A549 (cell line): ENCODE results near the gene BICD2. TPM values are rescaled to one million over a fixed set of nuclear protein-coding genes. Genes with fewer than 3 reads are reported as not detected.

ENCODE experiments used
- ATAC-seq, 2 experiments: fragments of 200-7000 bp in 1 of 2; fragments of >200 bp in 1 of 2; cut with Nextera tagmentation in 1 of 2; cut with Tn5 transposase in 1 of 2; 3 replicates each; pipeline versions ENCODE4 v1.8.0 to v1.9.1; 2018 to 2020; ENCODE audit warnings: mild to moderate bottlenecking in 1 of 2, moderate library complexity in 1 of 2
- CTCF ChIA-PET: fragments of 300-600 bp; sonication (Branson Sonifier 250); formaldehyde crosslinking; extraction: SDS; loops from one replicate; lab custom pipeline; 2021; ENCODE audit warnings: antibody characterized with exemption, inconsistent platforms; lab: Yijun Ruan, JAX
- POLR2A ChIA-PET: fragments of 350-600 bp; formaldehyde crosslinking; extraction: SDS; loops from one replicate; lab custom pipeline; 2021; ENCODE audit warnings: antibody characterized with exemption, inconsistent platforms; lab: Yijun Ruan, JAX
- DNase-seq, 2 experiments: peaks; one replicate each; pipeline versions ENCODE4 v3.0.0 to v3.0.0-alpha.2; 2011 to 2016; ENCODE audit warnings: low read depth in 1 of 2, low spot score in 1 of 2
- FAIRE-seq: peaks from 2 replicates; lab custom pipeline; 2011; peaks lifted over from hg19 to GRCh38; lab: Jason Lieb, UNC
- H3K27ac ChIP-seq, 2 experiments: fragments of >200 bp; sonication (Bioruptor Twin); formaldehyde crosslinking; 3 replicates each; pipeline ENCODE4 v1.5.1; 2016 to 2017
- H3K4me1 ChIP-seq: fragments of >200 bp; sonication (Bioruptor Twin); formaldehyde crosslinking; 3 replicates; pipeline ENCODE4 v1.6.1; 2016
- H3K4me2 ChIP-seq: fragments of >200 bp; sonication (Bioruptor Twin); formaldehyde crosslinking; 3 replicates; pipeline ENCODE4 v1.6.1; 2016
- H3K4me3 ChIP-seq: fragments of >200 bp; sonication (Bioruptor Twin); formaldehyde crosslinking; 3 replicates; pipeline ENCODE4 v1.5.1; 2016
- H3K9me3 ChIP-seq: fragments of >200 bp; sonication (Bioruptor Twin); formaldehyde crosslinking; 3 replicates; pipeline ENCODE4 v1.6.1; 2016
- CBX8 ChIP-seq: fragments of 200-600 bp; sonication (generic); IDR thresholded peaks from 2 replicates; pipeline ENCODE4 v1.6.1; 2016
- CTCF ChIP-seq: fragments of >200 bp; sonication (Bioruptor Twin); formaldehyde crosslinking; IDR thresholded peaks from 3 replicates; pipeline ENCODE4 v1.5.1; 2016
- EP300 ChIP-seq, 2 experiments: fragments of >200 bp; sonication (Bioruptor Twin); formaldehyde crosslinking; IDR thresholded peaks; 2 replicates in 1 of 2; 3 replicates in 1 of 2; pipeline ENCODE4 v1.6.1; 2016 to 2017
- FOXS1 ChIP-seq: fragments of 250-450 bp; sonication (Bioruptor Pico); IDR thresholded peaks from 2 replicates; pipeline ENCODE4 v1.5.0; 2020; ENCODE audit warnings: mild to moderate bottlenecking, moderate library complexity
- HOXA7 ChIP-seq: fragments of 250-450 bp; sonication (Bioruptor Pico); IDR thresholded peaks from 2 replicates; pipeline ENCODE4 v1.5.0; 2020; ENCODE audit warnings: mild to moderate bottlenecking, moderate library complexity
- HOXB5 ChIP-seq: fragments of 250-450 bp; sonication (Bioruptor Pico); IDR thresholded peaks from 2 replicates; pipeline ENCODE4 v1.5.0; 2020; ENCODE audit warnings: mild to moderate bottlenecking, moderate library complexity
- MAFK ChIP-seq: fragments of 450-650 bp; IDR thresholded peaks from 2 replicates; pipeline ENCODE4 v1.6.1; 2014; ENCODE audit not compliant: partially characterized antibody
- MYC ChIP-seq: IDR thresholded peaks from 2 replicates; pipeline ENCODE4 v1.6.1; 2012; ENCODE audit warnings: mild to moderate bottlenecking, inconsistent platforms, low read length, improper control_type of control experiment, borderline replicate concordance
- NFE2L2 ChIP-seq: fragments of 150-350 bp; conservative IDR thresholded peaks from 2 replicates; pipeline ENCODE4 v1.6.1; 2014; ENCODE audit warnings: low read length
- NR3C1 ChIP-seq: fragments of >200 bp; sonication (Bioruptor Twin); formaldehyde crosslinking; IDR thresholded peaks from 3 replicates; pipeline ENCODE4 v1.6.1; 2017
- SMC3 ChIP-seq: fragments of >200 bp; sonication (Bioruptor Twin); formaldehyde crosslinking; IDR thresholded peaks from 3 replicates; pipeline ENCODE4 v1.6.1; 2018; ENCODE audit warnings: inconsistent platforms
- SREBF2 ChIP-seq: fragments of 450-650 bp; IDR thresholded peaks from 2 replicates; pipeline ENCODE4 v1.6.1; 2014; ENCODE audit warnings: mild to moderate bottlenecking, moderate library complexity
- TP53 ChIP-seq: fragments of 250-450 bp; sonication (Bioruptor Pico); IDR thresholded peaks from 2 replicates; pipeline ENCODE4 v1.5.0; 2021; ENCODE audit warnings: mild to moderate bottlenecking, moderate library complexity
- ZC3H11A ChIP-seq: fragments of 450-650 bp; IDR thresholded peaks from 2 replicates; pipeline ENCODE4 v1.6.1; 2014; ENCODE audit warnings: antibody characterized with exemption, mild to moderate bottlenecking
- WGBS: methylation state at CpG from one replicate; pipeline ENCODE4 v1.1.6; 2017; ENCODE audit errors: missing lambda C conversion rate; 5-methylcytosine and 5-hydroxymethylcytosine counted together
- polyA plus RNA-seq, 4 experiments: library from polyadenylated mRNA; depleted of rRNA in 3 of 4; stranded (reverse); fragments of >200 nt; fragmentation: RNase III in 1 of 4; extraction: RNeasy Plus Mini Kit Qiagen cat#74134 plus additional on column Dnase treatment in 1 of 4; gene quantifications; 2 replicates in 3 of 4; 3 replicates in 1 of 4; pipeline ENCODE4 v1.2.3, GENCODE V29; 2011 to 2017
- TF ChIP-seq, protein P1 (sequence below): fragments of 450-650 bp; IDR thresholded peaks from 2 replicates; pipeline ENCODE4 v1.6.1; 2014; ENCODE audit warnings: antibody characterized with exemption
- TF ChIP-seq, protein P2 (sequence below): IDR thresholded peaks from 2 replicates; pipeline ENCODE4 v1.6.1; 2012

BICD2 gene
- polyA plus RNA-seq, 2 of the 4 experiments (the other 2 are of a cell fraction) = 10.2 to 26.1 TPM

- TF ChIP-seq CTCF = no peak
- TF ChIP-seq EP300 (IDR thresholded peaks at IDR 0.05) = no peak
- TF ChIP-seq HOXB5 (CRISPR knock-in tag) = no peak
- no peak for TF ChIP-seq TP53
- TF ChIP-seq ZC3H11A = no peak
- TF ChIP-seq MAFK = no peak
- no peak for TF ChIP-seq NR3C1
Measured at GRCh38 chr9:92762781-92763708, 1.6 kb downstream of the BICD2 start (continued).

DNA sequence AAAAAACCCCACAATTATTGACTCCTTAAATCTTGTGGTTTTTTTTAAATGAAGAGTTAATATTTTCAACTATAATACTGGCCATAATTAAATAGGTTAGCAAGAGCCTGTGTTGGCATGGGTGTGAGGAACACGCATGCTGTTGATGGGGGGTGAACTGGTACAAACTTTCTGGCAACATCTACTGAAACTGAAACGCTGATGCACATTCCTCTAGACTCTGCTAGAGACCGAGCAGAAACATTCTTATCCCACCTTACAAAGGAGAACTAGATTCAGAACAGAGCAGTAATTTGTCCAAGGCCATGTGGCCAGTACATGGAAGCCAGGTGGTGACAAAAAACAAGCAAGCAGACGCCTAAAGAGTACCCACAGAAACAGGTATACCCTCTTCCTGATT lies 2.4 kb downstream of the BICD2 start:
- FAIRE-seq (no peak), DNase-seq (no peak), ATAC-seq (no peak)
- Histone ChIP-seq H3K4me1 (peaks cover 18% of the 10 kb centered on the region), H3K27ac (no peak overlapping the region), H3K4me2 (peak overlapping the region; percentile 98; the same call in 2 of the 3 replicates), H3K9me3 (no peaks in the 10 kb centered on the region), H3K4me3 (no peak overlapping the region)
- ChIA-PET CTCF (no interaction called here), POLR2A (no interaction called here)
- WGBS = 90% methylated on average over 4 of the region's 4 CpGs
- TF ChIP-seq NFE2L2 (no peak), HOXA7 (no peak)

- TF ChIP-seq, protein P1, sequence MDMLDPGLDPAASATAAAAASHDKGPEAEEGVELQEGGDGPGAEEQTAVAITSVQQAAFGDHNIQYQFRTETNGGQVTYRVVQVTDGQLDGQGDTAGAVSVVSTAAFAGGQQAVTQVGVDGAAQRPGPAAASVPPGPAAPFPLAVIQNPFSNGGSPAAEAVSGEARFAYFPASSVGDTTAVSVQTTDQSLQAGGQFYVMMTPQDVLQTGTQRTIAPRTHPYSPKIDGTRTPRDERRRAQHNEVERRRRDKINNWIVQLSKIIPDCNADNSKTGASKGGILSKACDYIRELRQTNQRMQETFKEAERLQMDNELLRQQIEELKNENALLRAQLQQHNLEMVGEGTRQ = no peak
- TF ChIP-seq SMC3 = no peak
- ChIA-PET CTCF (interaction anchor here (0.8 to 1.3 kb wide), 2 partner anchors 28 to 45 kb away, joined by 3 to 4 read pairs; no protein-coding TSS in a partner anchor), POLR2A (interaction anchor here (0.6 kb wide), 1 partner anchor 137 kb away, joined by 3 read pairs; no protein-coding TSS in a partner anchor)
- no peak for ATAC-seq
- DNase-seq = no peak
- no peak overlapping the region for H3K4me3 ChIP-seq
- H3K27ac ChIP-seq = no peak overlapping the region
- H3K4me2 ChIP-seq = 0 out of 3 replicates have a peak overlapping the region, but pooled peaks have one; percentile 98
- H3K4me1 ChIP-seq = peaks cover 18% of the 10 kb centered on the region
- no peaks in the 10 kb centered on the region for H3K9me3 ChIP-seq
- 96% methylated on average over 6 of the region's 6 CpGs for WGBS
- no peak for FAIRE-seq
Measured at GRCh38 chr9:92761686-92762085, 2.9 kb downstream of the BICD2 start.

GRCh38 chr9:92760494-92760893 lies 4.1 kb downstream of the BICD2 start:
- Histone ChIP-seq H3K9me3 (no peaks in the 10 kb centered on the region), H3K27ac (no peak overlapping the region), H3K4me1 (peaks cover 10% of the 10 kb centered on the region; the same call in 2 of the 3 replicates), H3K4me2 (no peak overlapping the region), H3K4me3 (no peak overlapping the region)
- WGBS = 67% methylated on average over 3 of the region's 3 CpGs
- ChIA-PET POLR2A (no interaction called here), CTCF (interaction anchor here (0.6 to 1.3 kb wide), 2 partner anchors 44 to 83 kb away, joined by 3 to 4 read pairs; no protein-coding TSS in a partner anchor)
- DNase-seq (no peak), FAIRE-seq (no peak), ATAC-seq (no peak)
- no peak for TF ChIP-seq MYC
- no peak for TF ChIP-seq CBX8
- TF ChIP-seq SREBF2 = no peak
- TF ChIP-seq, protein P2, sequence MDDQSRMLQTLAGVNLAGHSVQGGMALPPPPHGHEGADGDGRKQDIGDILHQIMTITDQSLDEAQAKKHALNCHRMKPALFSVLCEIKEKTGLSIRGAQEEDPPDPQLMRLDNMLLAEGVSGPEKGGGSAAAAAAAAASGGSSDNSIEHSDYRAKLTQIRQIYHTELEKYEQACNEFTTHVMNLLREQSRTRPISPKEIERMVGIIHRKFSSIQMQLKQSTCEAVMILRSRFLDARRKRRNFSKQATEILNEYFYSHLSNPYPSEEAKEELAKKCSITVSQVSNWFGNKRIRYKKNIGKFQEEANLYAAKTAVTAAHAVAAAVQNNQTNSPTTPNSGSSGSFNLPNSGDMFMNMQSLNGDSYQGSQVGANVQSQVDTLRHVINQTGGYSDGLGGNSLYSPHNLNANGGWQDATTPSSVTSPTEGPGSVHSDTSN = no peak
- no peak for TF ChIP-seq FOXS1 (CRISPR knock-in tag)
- TF ChIP-seq, protein P1 = no peak
- TF ChIP-seq, all 56 proteins: peak for 0
